Measurements from ENCODE around the gene TMEM270.

DNA sequence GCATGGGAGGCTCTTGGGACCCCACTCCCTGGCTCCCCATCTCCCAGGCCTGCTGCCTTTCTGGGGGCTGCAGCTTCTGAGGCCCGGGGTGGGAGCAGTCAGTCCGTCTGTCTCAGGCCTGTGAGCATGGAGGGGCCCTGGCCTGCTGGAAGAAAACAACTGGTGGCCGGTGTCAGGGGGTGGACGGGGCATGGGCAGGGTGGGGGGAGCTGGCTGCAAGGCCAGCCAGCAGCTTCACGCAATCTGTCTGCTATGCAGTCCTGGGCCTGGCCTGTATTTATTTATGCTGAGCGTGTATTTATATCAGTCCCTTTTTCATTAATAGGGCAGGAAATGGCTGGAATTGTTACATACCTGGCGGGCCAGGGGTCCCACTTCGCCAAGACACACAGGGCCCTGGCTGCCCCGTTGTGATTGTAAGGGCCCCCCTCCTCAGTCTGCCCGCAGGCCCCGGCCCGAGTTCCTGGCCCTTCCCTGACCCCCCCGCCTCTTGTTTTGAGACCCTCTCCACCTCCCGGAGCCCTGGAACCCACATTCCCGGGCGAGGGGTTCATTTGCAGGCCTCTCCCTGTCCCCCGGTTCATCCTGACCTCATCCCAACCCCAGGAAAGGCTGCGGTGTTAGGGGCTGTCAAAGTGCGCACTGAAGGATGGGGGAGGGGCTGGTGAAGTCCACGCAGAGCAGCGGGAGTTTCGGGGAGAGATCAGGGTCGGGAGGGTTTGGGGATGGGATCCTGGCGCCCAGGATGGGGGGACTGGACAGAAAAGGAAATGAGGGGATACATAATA, 8.2 kb downstream of the TMEM270 start:
- TF ChIP-seq, protein P1, sequence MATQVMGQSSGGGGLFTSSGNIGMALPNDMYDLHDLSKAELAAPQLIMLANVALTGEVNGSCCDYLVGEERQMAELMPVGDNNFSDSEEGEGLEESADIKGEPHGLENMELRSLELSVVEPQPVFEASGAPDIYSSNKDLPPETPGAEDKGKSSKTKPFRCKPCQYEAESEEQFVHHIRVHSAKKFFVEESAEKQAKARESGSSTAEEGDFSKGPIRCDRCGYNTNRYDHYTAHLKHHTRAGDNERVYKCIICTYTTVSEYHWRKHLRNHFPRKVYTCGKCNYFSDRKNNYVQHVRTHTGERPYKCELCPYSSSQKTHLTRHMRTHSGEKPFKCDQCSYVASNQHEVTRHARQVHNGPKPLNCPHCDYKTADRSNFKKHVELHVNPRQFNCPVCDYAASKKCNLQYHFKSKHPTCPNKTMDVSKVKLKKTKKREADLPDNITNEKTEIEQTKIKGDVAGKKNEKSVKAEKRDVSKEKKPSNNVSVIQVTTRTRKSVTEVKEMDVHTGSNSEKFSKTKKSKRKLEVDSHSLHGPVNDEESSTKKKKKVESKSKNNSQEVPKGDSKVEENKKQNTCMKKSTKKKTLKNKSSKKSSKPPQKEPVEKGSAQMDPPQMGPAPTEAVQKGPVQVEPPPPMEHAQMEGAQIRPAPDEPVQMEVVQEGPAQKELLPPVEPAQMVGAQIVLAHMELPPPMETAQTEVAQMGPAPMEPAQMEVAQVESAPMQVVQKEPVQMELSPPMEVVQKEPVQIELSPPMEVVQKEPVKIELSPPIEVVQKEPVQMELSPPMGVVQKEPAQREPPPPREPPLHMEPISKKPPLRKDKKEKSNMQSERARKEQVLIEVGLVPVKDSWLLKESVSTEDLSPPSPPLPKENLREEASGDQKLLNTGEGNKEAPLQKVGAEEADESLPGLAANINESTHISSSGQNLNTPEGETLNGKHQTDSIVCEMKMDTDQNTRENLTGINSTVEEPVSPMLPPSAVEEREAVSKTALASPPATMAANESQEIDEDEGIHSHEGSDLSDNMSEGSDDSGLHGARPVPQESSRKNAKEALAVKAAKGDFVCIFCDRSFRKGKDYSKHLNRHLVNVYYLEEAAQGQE (IDR thresholded peaks at IDR 0.05; ENCODE audit: low read depth, low read length) = no peak
- TF ChIP-seq, protein P2, sequence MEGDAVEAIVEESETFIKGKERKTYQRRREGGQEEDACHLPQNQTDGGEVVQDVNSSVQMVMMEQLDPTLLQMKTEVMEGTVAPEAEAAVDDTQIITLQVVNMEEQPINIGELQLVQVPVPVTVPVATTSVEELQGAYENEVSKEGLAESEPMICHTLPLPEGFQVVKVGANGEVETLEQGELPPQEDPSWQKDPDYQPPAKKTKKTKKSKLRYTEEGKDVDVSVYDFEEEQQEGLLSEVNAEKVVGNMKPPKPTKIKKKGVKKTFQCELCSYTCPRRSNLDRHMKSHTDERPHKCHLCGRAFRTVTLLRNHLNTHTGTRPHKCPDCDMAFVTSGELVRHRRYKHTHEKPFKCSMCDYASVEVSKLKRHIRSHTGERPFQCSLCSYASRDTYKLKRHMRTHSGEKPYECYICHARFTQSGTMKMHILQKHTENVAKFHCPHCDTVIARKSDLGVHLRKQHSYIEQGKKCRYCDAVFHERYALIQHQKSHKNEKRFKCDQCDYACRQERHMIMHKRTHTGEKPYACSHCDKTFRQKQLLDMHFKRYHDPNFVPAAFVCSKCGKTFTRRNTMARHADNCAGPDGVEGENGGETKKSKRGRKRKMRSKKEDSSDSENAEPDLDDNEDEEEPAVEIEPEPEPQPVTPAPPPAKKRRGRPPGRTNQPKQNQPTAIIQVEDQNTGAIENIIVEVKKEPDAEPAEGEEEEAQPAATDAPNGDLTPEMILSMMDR (IDR thresholded peaks at IDR 0.05) = no peak
- TF ChIP-seq ELF1 (IDR thresholded peaks at IDR 0.05) = no peak
- TF ChIP-seq, protein P3, sequence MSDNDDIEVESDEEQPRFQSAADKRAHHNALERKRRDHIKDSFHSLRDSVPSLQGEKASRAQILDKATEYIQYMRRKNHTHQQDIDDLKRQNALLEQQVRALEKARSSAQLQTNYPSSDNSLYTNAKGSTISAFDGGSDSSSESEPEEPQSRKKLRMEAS (IDR thresholded peaks at IDR 0.05; ENCODE audit: low read depth) = no peak

Data from SK-N-SH (cell line).